RWPE2 (cell line): ENCODE measurements around the gene MSI2.

Experiments
- ATAC-seq: fragments of 200-7000 bp; cut with Tn5 transposase; 3 replicates; pipeline ENCODE4 v1.9.1; 2021; ENCODE audit warnings: low read depth
- DNase-seq: peaks from one replicate; pipeline ENCODE4 v3.0.0-alpha.2; 2020; ENCODE audit warnings: low spot score
- H3K27ac ChIP-seq: fragments of 450-650 bp; 2 replicates; pipeline ENCODE4 v1.5.1; 2017; ENCODE audit warnings: mild to moderate bottlenecking; ENCODE audit not compliant: poor library complexity, severe bottlenecking
- H3K27me3 ChIP-seq: fragments of 250-450 bp; sonication (Bioruptor Pico); 2 replicates; pipeline ENCODE4 v1.5.1; 2021; ENCODE audit warnings: mild to moderate bottlenecking, moderate library complexity; ENCODE audit not compliant: insufficient read depth, poor library complexity, severe bottlenecking
- H3K36me3 ChIP-seq: fragments of 250-450 bp; sonication (Bioruptor Pico); 2 replicates; pipeline ENCODE4 v1.5.1; 2020; ENCODE audit warnings: low read depth, mild to moderate bottlenecking, moderate library complexity
- H3K4me1 ChIP-seq: fragments of 250-450 bp; sonication (Bioruptor Pico); 2 replicates; pipeline ENCODE4 v1.5.1; 2021; ENCODE audit warnings: mild to moderate bottlenecking, moderate library complexity; ENCODE audit not compliant: insufficient read depth, poor library complexity, severe bottlenecking
- H3K4me3 ChIP-seq: fragments of 250-450 bp; sonication (Bioruptor Pico); 2 replicates; pipeline ENCODE4 v1.5.1; 2021; ENCODE audit warnings: mild to moderate bottlenecking, moderate library complexity; ENCODE audit not compliant: severe bottlenecking
- H3K9me3 ChIP-seq: fragments of 250-450 bp; sonication (Bioruptor Pico); 2 replicates; pipeline ENCODE4 v1.5.1; 2021; ENCODE audit warnings: mild to moderate bottlenecking, moderate library complexity; ENCODE audit not compliant: severe bottlenecking
- TF ChIP-seq, protein P1 (sequence below): fragments of 450-650 bp; IDR thresholded peaks from one replicate; pipeline ENCODE4 v1.5.1; 2017; ENCODE audit warnings: mild to moderate bottlenecking, moderate library complexity; ENCODE audit not compliant: poor library complexity, severe bottlenecking

Gene MSI2

DNA sequence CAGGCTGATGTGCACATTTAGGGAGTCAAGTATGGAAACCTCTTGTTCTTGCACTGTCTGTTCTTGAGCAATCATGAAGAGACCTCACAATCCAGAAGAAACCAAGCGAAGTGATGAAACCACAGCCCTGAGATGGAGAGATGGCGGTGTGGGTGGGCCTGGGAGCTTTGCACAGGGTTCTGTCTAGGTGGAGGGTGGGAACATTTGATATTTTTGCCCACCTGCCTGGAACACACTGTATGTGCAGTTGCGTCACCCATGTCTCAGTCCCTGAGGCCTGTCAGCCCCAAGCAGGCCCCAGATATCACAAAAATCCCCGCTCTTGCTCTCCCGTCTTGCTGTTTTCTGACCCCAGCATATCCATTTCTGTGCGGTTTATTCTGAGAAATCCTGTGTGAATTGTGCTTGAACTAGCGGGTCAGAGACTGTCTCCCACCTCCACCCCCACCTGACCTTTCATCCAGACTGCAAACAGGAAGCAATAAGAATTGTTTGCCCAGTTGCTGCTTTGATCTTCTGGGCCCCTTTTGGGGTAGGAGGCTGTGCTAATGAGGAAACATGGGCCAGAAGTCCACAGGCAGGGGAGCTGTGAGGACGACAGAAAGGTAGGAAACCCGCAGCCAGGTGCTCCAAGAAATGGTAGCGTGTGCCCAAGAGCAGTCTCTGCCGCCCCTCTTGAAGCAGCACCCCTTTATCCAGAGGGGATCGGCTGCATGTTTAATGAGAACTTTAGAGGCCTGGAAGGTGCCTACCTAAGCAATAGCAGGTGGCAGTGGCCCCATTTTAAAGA, 304.9 kb downstream of the MSI2 start:
- Histone ChIP-seq H3K36me3 (no peaks in the 10 kb centered on the region), H3K4me1 (peaks cover 12% of the 10 kb centered on the region), H3K4me3 (no peak overlapping the region), H3K27ac (no peak overlapping the region), H3K9me3 (no peaks in the 10 kb centered on the region), H3K27me3 (no peaks in the 10 kb centered on the region)
- ATAC-seq (no peak), DNase-seq (no peak)
- TF ChIP-seq, protein P1, sequence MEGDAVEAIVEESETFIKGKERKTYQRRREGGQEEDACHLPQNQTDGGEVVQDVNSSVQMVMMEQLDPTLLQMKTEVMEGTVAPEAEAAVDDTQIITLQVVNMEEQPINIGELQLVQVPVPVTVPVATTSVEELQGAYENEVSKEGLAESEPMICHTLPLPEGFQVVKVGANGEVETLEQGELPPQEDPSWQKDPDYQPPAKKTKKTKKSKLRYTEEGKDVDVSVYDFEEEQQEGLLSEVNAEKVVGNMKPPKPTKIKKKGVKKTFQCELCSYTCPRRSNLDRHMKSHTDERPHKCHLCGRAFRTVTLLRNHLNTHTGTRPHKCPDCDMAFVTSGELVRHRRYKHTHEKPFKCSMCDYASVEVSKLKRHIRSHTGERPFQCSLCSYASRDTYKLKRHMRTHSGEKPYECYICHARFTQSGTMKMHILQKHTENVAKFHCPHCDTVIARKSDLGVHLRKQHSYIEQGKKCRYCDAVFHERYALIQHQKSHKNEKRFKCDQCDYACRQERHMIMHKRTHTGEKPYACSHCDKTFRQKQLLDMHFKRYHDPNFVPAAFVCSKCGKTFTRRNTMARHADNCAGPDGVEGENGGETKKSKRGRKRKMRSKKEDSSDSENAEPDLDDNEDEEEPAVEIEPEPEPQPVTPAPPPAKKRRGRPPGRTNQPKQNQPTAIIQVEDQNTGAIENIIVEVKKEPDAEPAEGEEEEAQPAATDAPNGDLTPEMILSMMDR, result no peak

DNA sequence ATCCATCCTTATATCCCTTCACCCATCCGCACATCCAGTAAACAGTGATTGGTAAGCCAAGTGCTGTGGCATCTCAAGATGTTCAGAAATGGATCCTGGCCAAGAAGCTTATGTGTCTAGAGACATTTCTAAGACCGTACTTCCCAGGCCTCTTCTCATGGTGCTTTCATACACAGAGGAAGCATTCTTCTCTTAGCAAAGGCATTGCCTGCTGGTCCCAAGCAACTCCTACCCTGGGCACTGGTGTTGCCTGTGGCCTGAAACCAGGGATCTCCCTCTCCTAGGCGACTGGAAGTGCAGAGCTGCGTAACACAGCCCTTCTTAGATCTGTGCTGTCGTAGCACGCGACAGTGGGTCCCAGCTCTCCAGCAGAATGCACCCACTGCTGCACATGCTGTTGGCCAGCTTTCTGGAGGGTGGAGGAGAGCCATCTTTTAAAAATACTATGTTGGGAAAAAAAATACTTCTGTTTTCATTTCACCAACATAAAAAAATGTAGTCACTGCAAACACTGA, 305.9 kb downstream of the MSI2 start:
- Histone ChIP-seq H3K27me3 (no peaks in the 10 kb centered on the region), H3K9me3 (no peaks in the 10 kb centered on the region), H3K4me1 (peaks cover 11% of the 10 kb centered on the region), H3K36me3 (no peaks in the 10 kb centered on the region), H3K27ac (no peak overlapping the region), H3K4me3 (no peak overlapping the region)
- TF ChIP-seq, protein P1, result no peak
- ATAC-seq (no peak), DNase-seq (no peak)

DNA sequence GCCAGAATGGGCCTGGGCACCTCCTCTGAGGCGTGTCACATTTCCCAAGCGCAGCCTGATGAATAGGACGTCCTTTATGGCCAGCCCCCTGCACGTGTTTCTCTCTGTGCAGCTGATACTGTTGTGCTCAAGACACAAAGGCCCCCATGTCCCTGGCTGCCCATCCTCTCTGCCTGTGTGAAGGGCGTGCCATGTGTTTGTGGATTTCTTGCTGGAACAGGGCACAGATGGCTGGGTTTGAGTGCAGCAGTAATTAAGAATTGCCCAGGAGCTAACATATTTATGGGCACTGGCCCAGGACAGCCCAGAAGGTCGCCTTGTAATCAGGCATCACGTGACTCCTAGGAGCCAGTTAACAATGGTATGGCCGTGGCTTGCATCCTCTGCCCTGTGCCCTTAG, 307.6 kb downstream of the MSI2 start:
- no peaks in the 10 kb centered on the region for H3K9me3 ChIP-seq
- H3K4me1 ChIP-seq, result no peaks in the 10 kb centered on the region
- DNase-seq, result no peak
- TF ChIP-seq, protein P1, result no peak
- ATAC-seq, result no peak
- H3K27me3 ChIP-seq, result no peaks in the 10 kb centered on the region
- no peak overlapping the region for H3K27ac ChIP-seq
- no peaks in the 10 kb centered on the region for H3K36me3 ChIP-seq
- no peak overlapping the region for H3K4me3 ChIP-seq

DNA sequence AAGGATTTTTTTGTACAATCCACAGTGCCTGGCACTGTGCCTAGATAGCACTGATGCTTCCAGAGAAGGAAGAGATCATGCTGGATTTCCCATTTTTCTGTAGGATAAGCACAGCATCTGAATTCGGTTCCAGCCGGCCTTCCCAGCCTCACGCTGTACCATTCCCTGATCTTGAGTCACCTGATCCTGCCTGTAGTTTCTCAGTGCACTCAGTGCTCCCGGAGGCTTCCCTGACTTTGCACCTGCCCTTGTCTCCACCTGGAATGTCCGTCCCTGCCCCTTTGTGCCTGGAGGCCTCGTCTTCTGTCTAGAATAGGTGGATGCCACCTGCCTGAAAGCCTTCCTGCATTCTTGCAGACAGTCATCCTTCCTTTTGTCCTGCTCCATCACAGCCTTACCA, 308.9 kb downstream of the MSI2 start:
- H3K9me3 ChIP-seq, result no peaks in the 10 kb centered on the region
- TF ChIP-seq, protein P1, result no peak
- no peak overlapping the region for H3K27ac ChIP-seq
- no peak overlapping the region for H3K4me3 ChIP-seq
- no peaks in the 10 kb centered on the region for H3K27me3 ChIP-seq
- peaks cover 1% of the 10 kb centered on the region for H3K4me1 ChIP-seq
- DNase-seq (no peak), ATAC-seq (no peak)
- no peaks in the 10 kb centered on the region for H3K36me3 ChIP-seq

DNA sequence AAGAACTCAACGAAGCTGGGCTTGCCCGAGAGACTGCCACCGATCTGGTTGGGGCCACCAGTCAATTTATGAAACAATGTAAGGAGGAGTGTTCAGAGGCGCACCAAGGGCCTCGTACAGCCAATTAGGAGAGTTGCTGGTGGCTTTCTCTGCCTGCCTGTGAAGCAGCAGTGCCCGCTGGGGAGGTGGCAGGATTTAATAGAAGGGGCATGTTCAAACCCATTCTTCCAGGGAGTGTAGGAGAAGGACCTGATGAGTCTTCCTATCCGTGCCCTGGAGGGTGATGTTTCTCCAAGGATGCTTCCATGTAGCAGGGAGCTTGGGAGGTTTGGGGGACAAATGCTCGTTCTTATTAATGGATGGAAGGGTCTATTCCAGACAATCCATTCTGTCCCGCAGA, 310.4 kb downstream of the MSI2 start:
- DNase-seq, result no peak

More for the DNA sequence above, 310.4 kb downstream of the MSI2 start:
- Histone ChIP-seq H3K4me1 (peaks cover 5% of the 10 kb centered on the region), H3K4me3 (no peak overlapping the region), H3K27me3 (no peaks in the 10 kb centered on the region), H3K27ac (no peak overlapping the region), H3K36me3 (no peaks in the 10 kb centered on the region), H3K9me3 (no peaks in the 10 kb centered on the region)
- TF ChIP-seq, protein P1, result no peak
- ATAC-seq, result no peak
